SK-N-SH treated with all-trans-retinoic acid at 6 μM for 48 hours (cell line): ENCODE measurements around the gene MUC5B.

Experiments used
- ATAC-seq: fragments of 200-7000 bp; cut with Tn5 transposase; 3 replicates; pipeline ENCODE4 v1.9.1; 2020; ENCODE audit warnings: mild to moderate bottlenecking, moderate library complexity
- ARNTL ChIP-seq: fragments of 450-650 bp; formaldehyde crosslinking; IDR thresholded peaks from 2 replicates; pipeline ENCODE4 v1.5.0; 2020; ENCODE audit warnings: low read depth, mild to moderate bottlenecking, moderate library complexity, borderline replicate concordance
- BACH2 ChIP-seq: fragments of 250-450 bp; sonication (Bioruptor Pico); IDR thresholded peaks from 2 replicates; pipeline ENCODE4 v1.9.0; 2021; ENCODE audit warnings: mild to moderate bottlenecking, borderline replicate concordance
- CSDC2 ChIP-seq: fragments of 250-450 bp; sonication (Bioruptor Pico); IDR thresholded peaks from 2 replicates; pipeline ENCODE4 v1.5.0; 2020; ENCODE audit warnings: mild to moderate bottlenecking, moderate library complexity
- GLIS3 ChIP-seq: fragments of 250-450 bp; sonication (Bioruptor Pico); IDR thresholded peaks from 2 replicates; pipeline ENCODE4 v1.5.0; 2020; ENCODE audit warnings: mild to moderate bottlenecking, moderate library complexity
- ISL1 ChIP-seq: fragments of 250-450 bp; sonication (Bioruptor Pico); IDR thresholded peaks from 2 replicates; pipeline ENCODE4 v2.1.2; 2022; ENCODE audit warnings: mild to moderate bottlenecking, moderate library complexity
- PPARA ChIP-seq: fragments of 250-450 bp; sonication (Bioruptor Pico); IDR thresholded peaks from 2 replicates; pipeline ENCODE4 v1.5.0; 2020; ENCODE audit warnings: mild to moderate bottlenecking, borderline replicate concordance
- RARB ChIP-seq: fragments of 250-450 bp; sonication (Bioruptor Pico); IDR thresholded peaks from 2 replicates; pipeline ENCODE4 v1.8.0; 2021; ENCODE audit warnings: mild to moderate bottlenecking, moderate library complexity
- TCF4 ChIP-seq: fragments of 250-450 bp; sonication (Bioruptor Pico); IDR thresholded peaks from 2 replicates; pipeline ENCODE4 v1.8.0; 2021; ENCODE audit warnings: mild to moderate bottlenecking, moderate library complexity, borderline replicate concordance
- TOX ChIP-seq: fragments of 250-450 bp; sonication (Bioruptor Pico); IDR thresholded peaks from 2 replicates; pipeline ENCODE4 v1.8.0; 2021; ENCODE audit warnings: mild to moderate bottlenecking, moderate library complexity, borderline replicate concordance
- ZC3H10 ChIP-seq: fragments of 250-450 bp; sonication (Bioruptor Pico); IDR thresholded peaks from 2 replicates; pipeline ENCODE4 v1.5.1; 2021; ENCODE audit warnings: mild to moderate bottlenecking, moderate library complexity
- ZFP3 ChIP-seq: fragments of 250-450 bp; sonication (Bioruptor Pico); IDR thresholded peaks from 2 replicates; pipeline ENCODE4 v1.5.0; 2020; ENCODE audit warnings: mild to moderate bottlenecking, moderate library complexity
- ZFP30 ChIP-seq: fragments of 450-650 bp; formaldehyde crosslinking; IDR thresholded peaks from 2 replicates; pipeline ENCODE4 v1.5.0; 2022; ENCODE audit warnings: mild to moderate bottlenecking, moderate library complexity
- ZNF565 ChIP-seq: fragments of 450-650 bp; formaldehyde crosslinking; conservative IDR thresholded peaks from 2 replicates; pipeline ENCODE4 v1.5.0; 2020; ENCODE audit warnings: low read depth, mild to moderate bottlenecking, moderate library complexity
- ZNF70 ChIP-seq: fragments of 450-650 bp; formaldehyde crosslinking; IDR thresholded peaks from 2 replicates; pipeline ENCODE4 v1.5.0; 2020; ENCODE audit warnings: mild to moderate bottlenecking, moderate library complexity
- ZNF8 ChIP-seq: fragments of 450-650 bp; formaldehyde crosslinking; IDR thresholded peaks from 2 replicates; pipeline ENCODE4 v1.5.0; 2020; ENCODE audit warnings: mild to moderate bottlenecking, moderate library complexity
- TF ChIP-seq, protein P1 (sequence below): fragments of 250-450 bp; sonication (Bioruptor Pico); IDR thresholded peaks from 2 replicates; pipeline ENCODE4 v1.5.1; 2021; ENCODE audit warnings: mild to moderate bottlenecking, moderate library complexity
- TF ChIP-seq, protein P2 (sequence below): fragments of 250-450 bp; sonication (Bioruptor Pico); IDR thresholded peaks from 2 replicates; pipeline ENCODE4 v1.5.0; 2020; ENCODE audit warnings: mild to moderate bottlenecking, moderate library complexity
- TF ChIP-seq, protein P3 (sequence below): fragments of 250-450 bp; sonication (Bioruptor Pico); IDR thresholded peaks from 2 replicates; pipeline ENCODE4 v1.8.0; 2020; ENCODE audit warnings: mild to moderate bottlenecking, moderate library complexity, borderline replicate concordance
- TF ChIP-seq, protein P4 (sequence below): fragments of 250-450 bp; sonication (Bioruptor Pico); IDR thresholded peaks from 2 replicates; pipeline ENCODE4 v1.5.1; 2020; ENCODE audit warnings: low read depth, mild to moderate bottlenecking, moderate library complexity

Gene MUC5B

DNA sequence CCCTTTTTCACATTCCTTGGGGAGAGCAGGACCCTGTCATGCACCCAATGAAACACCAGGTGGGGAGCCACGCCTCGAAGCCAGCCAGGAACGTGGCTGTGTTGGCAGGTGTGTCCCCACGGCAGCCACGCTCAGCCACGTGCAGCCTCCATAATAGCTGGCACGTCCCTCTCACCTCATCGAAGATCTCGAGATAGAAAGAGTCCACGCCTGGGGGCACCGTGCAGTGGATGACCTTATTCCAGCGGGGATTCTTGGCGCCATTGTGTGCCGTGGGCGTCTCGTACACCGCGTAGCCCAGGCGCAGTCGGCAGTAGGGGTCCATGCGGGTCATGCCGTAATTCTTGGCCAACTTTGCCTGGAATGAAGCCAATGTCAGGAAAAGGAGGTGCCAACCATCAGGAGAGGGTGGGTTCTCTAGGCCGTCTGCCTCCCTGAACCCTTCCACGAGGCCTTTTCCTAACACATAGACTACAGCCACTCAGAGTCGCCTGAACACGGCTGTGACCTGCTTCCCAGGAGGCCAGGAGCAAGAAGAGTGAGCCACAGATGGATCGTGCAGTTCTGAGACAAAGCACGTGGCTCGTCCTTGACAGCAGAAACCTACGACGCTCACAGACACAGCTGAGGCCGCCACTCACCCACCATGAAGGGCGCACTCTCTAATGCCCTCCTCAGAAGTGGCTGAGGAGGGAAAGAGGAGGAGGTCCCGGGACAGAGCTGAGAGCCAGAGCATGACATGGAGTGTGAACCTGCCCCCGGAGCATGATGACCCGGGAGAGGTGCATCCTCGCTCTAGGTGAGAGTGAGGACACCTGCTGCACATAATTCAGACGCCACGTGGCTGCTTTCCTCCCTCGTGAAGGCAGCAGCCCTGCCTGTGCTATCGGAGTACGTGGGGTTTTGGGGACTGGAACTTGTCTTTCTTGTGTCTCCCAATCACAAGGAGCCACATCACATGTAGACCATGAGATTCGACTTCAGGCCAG is 67.5 kb downstream of the MUC5B start:
- TF ChIP-seq ZNF70 (CRISPR knock-in tag) (no peak), ZNF565 (CRISPR knock-in tag) (no peak), CSDC2 (no peak), GLIS3 (CRISPR knock-in tag) (no peak), ZFP3 (CRISPR knock-in tag) (no peak), TOX (CRISPR knock-in tag) (no peak)
- TF ChIP-seq, protein P1, sequence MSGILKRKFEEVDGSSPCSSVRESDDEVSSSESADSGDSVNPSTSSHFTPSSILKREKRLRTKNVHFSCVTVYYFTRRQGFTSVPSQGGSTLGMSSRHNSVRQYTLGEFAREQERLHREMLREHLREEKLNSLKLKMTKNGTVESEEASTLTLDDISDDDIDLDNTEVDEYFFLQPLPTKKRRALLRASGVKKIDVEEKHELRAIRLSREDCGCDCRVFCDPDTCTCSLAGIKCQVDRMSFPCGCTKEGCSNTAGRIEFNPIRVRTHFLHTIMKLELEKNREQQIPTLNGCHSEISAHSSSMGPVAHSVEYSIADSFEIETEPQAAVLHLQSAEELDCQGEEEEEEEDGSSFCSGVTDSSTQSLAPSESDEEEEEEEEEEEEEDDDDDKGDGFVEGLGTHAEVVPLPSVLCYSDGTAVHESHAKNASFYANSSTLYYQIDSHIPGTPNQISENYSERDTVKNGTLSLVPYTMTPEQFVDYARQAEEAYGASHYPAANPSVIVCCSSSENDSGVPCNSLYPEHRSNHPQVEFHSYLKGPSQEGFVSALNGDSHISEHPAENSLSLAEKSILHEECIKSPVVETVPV (CRISPR knock-in tag): no peak
- TF ChIP-seq, protein P2, sequence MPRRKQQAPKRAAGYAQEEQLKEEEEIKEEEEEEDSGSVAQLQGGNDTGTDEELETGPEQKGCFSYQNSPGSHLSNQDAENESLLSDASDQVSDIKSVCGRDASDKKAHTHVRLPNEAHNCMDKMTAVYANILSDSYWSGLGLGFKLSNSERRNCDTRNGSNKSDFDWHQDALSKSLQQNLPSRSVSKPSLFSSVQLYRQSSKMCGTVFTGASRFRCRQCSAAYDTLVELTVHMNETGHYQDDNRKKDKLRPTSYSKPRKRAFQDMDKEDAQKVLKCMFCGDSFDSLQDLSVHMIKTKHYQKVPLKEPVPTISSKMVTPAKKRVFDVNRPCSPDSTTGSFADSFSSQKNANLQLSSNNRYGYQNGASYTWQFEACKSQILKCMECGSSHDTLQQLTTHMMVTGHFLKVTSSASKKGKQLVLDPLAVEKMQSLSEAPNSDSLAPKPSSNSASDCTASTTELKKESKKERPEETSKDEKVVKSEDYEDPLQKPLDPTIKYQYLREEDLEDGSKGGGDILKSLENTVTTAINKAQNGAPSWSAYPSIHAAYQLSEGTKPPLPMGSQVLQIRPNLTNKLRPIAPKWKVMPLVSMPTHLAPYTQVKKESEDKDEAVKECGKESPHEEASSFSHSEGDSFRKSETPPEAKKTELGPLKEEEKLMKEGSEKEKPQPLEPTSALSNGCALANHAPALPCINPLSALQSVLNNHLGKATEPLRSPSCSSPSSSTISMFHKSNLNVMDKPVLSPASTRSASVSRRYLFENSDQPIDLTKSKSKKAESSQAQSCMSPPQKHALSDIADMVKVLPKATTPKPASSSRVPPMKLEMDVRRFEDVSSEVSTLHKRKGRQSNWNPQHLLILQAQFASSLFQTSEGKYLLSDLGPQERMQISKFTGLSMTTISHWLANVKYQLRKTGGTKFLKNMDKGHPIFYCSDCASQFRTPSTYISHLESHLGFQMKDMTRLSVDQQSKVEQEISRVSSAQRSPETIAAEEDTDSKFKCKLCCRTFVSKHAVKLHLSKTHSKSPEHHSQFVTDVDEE (CRISPR knock-in tag): no peak
- ATAC-seq: no peak

DNA sequence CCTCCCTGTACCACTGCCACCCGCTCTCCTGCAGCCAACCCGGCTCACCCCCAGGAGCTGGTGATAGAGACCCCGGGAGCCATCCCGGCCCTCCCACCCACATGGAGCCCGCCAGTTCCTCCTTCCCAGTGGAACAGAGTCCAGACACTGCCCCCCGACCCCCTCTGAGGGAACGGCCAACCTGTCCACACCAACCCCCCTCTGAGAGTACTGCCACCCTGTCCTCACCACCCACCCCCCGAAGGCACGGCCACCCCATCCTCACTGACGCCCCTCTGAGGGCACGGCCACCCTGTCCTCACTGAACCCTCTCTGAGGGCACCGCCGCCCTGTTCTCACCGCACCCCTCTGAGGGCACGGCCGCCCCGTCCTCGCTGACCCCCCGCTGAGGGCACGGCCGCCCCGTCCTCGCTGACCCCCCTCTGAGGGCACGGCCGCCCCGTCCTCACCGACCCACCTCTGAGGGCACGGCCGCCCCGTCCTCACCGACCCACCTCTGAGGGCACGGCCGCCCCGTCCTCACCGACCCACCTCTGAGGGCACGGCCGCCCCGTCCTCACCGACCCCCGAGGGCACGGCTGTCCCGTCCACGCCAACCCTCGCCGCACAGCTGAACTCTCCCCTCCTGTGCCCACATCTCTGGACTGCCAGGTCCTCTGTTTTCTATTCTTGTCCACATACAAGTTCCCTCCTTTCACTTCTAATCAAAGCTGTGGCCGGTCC is 68.6 kb downstream of the MUC5B start:
- ATAC-seq: no peak
- TF ChIP-seq CSDC2 (no peak), BACH2 (CRISPR knock-in tag) (no peak), TCF4 (CRISPR knock-in tag) (no peak), ZC3H10 (CRISPR knock-in tag) (no peak), ZFP3 (CRISPR knock-in tag) (no peak), ARNTL (CRISPR knock-in tag) (no peak), RARB (CRISPR knock-in tag) (no peak)
- TF ChIP-seq, protein P1 (CRISPR knock-in tag): no peak
- TF ChIP-seq, protein P3, sequence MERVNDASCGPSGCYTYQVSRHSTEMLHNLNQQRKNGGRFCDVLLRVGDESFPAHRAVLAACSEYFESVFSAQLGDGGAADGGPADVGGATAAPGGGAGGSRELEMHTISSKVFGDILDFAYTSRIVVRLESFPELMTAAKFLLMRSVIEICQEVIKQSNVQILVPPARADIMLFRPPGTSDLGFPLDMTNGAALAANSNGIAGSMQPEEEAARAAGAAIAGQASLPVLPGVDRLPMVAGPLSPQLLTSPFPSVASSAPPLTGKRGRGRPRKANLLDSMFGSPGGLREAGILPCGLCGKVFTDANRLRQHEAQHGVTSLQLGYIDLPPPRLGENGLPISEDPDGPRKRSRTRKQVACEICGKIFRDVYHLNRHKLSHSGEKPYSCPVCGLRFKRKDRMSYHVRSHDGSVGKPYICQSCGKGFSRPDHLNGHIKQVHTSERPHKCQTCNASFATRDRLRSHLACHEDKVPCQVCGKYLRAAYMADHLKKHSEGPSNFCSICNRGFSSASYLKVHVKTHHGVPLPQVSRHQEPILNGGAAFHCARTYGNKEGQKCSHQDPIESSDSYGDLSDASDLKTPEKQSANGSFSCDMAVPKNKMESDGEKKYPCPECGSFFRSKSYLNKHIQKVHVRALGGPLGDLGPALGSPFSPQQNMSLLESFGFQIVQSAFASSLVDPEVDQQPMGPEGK (CRISPR knock-in tag): no peak
- TF ChIP-seq, protein P4, sequence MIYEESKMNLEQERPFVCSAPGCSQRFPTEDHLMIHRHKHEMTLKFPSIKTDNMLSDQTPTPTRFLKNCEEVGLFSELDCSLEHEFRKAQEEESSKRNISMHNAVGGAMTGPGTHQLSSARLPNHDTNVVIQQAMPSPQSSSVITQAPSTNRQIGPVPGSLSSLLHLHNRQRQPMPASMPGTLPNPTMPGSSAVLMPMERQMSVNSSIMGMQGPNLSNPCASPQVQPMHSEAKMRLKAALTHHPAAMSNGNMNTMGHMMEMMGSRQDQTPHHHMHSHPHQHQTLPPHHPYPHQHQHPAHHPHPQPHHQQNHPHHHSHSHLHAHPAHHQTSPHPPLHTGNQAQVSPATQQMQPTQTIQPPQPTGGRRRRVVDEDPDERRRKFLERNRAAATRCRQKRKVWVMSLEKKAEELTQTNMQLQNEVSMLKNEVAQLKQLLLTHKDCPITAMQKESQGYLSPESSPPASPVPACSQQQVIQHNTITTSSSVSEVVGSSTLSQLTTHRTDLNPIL (CRISPR knock-in tag): no peak

DNA sequence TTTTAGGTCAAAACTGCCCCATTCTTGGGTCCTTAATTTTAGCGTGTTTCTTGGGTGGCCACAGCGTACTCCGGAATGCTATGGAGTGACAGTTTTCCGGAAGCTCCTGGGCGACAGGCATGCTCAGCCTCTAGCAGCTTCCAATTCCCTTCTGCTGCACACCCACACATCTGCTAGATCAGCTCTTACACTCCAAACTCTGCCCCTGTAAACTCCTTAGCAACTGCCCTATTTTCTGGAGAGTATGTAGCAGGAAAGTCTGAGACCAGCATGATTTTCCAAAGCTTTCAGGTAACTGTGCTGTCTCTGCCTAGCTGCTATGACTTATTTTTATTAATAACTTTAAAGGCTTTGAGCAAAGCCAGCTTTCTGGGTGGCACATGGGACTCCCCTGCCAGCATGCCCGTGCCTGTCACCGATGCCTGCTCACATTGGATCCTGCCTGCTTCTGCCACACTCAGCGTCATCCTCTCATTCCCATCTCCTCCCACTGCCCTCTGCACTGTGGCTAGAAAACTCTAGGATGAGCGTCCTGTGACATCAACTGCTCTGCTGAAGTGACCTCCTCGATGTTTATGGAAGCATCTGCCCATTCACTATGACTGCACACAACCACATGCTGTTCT is 69.3 kb downstream of the MUC5B start:
- TF ChIP-seq, protein P1 (CRISPR knock-in tag): no peak
- TF ChIP-seq TCF4 (CRISPR knock-in tag) (no peak), ISL1 (CRISPR knock-in tag) (no peak), GLIS3 (CRISPR knock-in tag) (no peak), PPARA (CRISPR knock-in tag) (no peak), ZNF70 (CRISPR knock-in tag) (no peak), ZFP30 (CRISPR knock-in tag) (no peak), ZNF8 (CRISPR knock-in tag) (no peak), ZFP3 (CRISPR knock-in tag) (no peak)
- ATAC-seq: no peak
